ENCODE measurements around the gene PPP3CA. TPM values are rescaled to one million over a fixed set of nuclear protein-coding genes. Genes with fewer than 3 reads are reported as not detected.

PPP3CA gene
- total RNA-seq, 1 donor from 2014 or later: 48.0 TPM

DNA sequence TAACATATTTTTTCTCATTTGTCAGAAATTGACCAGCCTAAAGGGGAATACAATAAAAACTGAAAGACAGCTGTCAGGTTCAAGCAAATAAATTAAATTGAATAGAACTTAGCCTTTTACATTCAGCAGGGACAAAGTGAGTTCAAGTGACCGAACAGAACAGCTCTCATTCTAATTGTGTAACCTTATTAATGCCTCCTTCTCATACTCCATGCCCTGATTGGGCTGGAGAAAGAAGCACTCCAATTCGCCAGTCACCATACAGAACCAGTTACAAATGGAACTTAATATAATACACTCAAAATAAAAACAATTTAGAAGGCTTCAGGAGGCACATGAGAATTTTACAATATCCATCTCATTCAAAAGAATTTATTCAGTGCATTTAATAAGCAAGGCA lies 8.0 kb downstream of the PPP3CA start:
- no peak for DNase-seq
- TF ChIP-seq, protein P1, sequence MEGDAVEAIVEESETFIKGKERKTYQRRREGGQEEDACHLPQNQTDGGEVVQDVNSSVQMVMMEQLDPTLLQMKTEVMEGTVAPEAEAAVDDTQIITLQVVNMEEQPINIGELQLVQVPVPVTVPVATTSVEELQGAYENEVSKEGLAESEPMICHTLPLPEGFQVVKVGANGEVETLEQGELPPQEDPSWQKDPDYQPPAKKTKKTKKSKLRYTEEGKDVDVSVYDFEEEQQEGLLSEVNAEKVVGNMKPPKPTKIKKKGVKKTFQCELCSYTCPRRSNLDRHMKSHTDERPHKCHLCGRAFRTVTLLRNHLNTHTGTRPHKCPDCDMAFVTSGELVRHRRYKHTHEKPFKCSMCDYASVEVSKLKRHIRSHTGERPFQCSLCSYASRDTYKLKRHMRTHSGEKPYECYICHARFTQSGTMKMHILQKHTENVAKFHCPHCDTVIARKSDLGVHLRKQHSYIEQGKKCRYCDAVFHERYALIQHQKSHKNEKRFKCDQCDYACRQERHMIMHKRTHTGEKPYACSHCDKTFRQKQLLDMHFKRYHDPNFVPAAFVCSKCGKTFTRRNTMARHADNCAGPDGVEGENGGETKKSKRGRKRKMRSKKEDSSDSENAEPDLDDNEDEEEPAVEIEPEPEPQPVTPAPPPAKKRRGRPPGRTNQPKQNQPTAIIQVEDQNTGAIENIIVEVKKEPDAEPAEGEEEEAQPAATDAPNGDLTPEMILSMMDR (IDR thresholded peaks at IDR 0.05): no peak
- Histone ChIP-seq H3K36me3 (no peaks in the 10 kb centered on the region), H3K27ac (no peak overlapping the region), H3K27me3 (no peaks in the 10 kb centered on the region), H3K4me3 (no peak overlapping the region), H3K9me3 (no peaks in the 10 kb centered on the region), H3K4me1 (no peaks in the 10 kb centered on the region)
- intact Hi-C loops (cut with DNase I): no loop called here
- ATAC-seq: peak; percentile 53

DNA sequence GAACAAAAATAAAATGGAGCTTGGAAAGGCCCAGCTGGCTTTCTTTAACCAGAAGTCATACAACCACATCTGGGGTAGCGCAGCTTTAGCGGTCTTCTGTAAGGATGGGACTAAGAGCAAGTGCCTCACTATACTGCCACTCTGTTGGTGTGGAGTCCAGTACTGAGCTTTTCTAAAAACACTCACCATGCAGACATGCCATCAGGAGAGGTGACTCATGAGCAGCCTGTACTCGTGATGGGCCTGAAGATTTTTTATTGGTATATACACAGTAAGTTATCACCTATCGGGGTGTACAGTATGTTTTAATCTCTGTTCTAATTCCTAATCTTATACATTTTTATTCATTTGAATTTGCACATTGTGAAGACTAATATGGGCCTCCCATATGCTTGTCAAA lies 9.6 kb downstream of the PPP3CA start:
- Histone ChIP-seq H3K27me3 (no peaks in the 10 kb centered on the region), H3K4me3 (no peak overlapping the region), H3K27ac (no peak overlapping the region), H3K9me3 (no peaks in the 10 kb centered on the region), H3K4me1 (no peaks in the 10 kb centered on the region), H3K36me3 (no peaks in the 10 kb centered on the region)
- DNase-seq (no peak), ATAC-seq (peak; percentile 25)
- TF ChIP-seq, protein P1 (IDR thresholded peaks at IDR 0.05): no peak
- intact Hi-C loops (cut with DNase I): no loop called here

DNA sequence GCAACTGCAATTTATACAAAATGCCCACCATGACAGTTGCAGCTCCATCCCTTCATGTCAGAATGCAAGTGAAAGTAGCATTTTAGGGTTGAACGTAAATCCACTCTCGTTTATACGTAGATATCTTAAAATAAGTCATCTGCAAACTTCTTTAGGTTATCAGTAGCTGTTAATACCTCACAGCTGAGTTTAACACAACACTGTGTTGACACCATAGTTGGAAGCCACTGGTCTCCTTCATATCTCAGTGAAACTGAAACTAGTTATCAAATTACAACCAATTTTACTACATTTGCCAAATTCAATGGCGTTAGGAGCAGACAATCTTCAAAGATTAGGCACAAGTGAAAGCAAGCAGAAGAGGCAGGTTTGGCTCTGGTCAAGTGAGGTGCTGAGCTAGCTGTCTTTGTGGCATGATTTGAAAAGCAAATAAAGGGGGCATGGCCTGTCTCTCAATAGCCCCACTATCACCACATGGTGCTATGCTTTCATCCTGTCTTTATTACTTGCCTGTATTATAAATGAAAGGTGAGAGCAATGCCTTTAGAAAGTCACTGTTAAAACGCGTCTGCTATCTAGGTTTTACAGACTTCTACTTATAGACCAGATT lies 12.3 kb downstream of the PPP3CA start:
- intact Hi-C loops (cut with DNase I): no loop called here
- ATAC-seq (no peak), DNase-seq (no peak)
- Histone ChIP-seq H3K4me1 (no peaks in the 10 kb centered on the region), H3K36me3 (no peaks in the 10 kb centered on the region), H3K27me3 (no peaks in the 10 kb centered on the region), H3K4me3 (no peak overlapping the region), H3K27ac (no peak overlapping the region), H3K9me3 (no peaks in the 10 kb centered on the region)
- TF ChIP-seq, protein P1 (IDR thresholded peaks at IDR 0.05): no peak

DNA sequence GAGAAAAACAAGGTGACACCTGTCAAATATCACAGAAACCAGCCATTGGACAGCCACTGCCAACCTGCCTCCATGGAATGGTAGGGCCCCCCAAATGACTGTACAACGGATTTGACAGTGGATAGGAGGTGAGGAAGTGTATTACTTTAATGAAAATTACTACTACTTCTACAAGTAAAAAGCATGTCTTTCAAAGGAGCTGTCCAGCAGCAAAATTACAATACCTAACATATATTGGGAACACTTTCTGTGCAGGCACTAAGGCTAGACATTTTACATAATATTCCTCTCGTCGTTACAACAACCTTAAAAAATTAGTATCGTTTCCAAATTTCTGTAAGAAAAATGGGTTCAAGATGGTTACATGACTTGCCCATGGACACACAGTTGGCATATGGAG lies 14.9 kb downstream of the PPP3CA start:
- TF ChIP-seq, protein P1 (IDR thresholded peaks at IDR 0.05): no peak
- intact Hi-C loops (cut with DNase I): no loop called here
- H3K4me3 ChIP-seq: no peak overlapping the region
- no peaks in the 10 kb centered on the region for H3K9me3 ChIP-seq
- H3K27ac ChIP-seq: no peak overlapping the region
- H3K4me1 ChIP-seq: no peaks in the 10 kb centered on the region
- DNase-seq (no peak), ATAC-seq (no peak)
- H3K27me3 ChIP-seq: no peaks in the 10 kb centered on the region
- no peaks in the 10 kb centered on the region for H3K36me3 ChIP-seq

DNA sequence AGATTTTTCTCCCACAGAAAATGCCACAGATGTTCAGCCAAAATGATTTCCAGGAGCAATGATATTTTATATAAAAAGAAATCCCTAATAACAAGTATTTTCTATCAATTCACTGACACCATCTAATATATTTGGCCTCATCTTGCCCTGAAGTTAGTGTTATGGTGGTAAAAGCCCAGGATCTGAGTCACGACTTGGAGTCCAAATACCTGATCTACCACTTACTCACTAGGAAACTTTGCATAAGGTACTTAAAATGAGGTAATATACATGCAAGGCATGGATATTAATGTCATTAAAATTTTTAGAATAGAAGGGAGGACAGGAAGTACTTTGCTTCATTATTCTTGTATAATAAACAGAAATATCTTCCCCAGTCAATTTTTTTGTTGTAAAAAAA lies 16.3 kb downstream of the PPP3CA start:
- TF ChIP-seq, protein P1 (IDR thresholded peaks at IDR 0.05): no peak
- ATAC-seq (no peak), DNase-seq (no peak)
- Histone ChIP-seq H3K4me1 (no peaks in the 10 kb centered on the region), H3K9me3 (no peaks in the 10 kb centered on the region), H3K27me3 (no peaks in the 10 kb centered on the region), H3K4me3 (no peak overlapping the region), H3K36me3 (no peaks in the 10 kb centered on the region), H3K27ac (no peak overlapping the region)
- intact Hi-C loops (cut with DNase I): no loop called here

DNA sequence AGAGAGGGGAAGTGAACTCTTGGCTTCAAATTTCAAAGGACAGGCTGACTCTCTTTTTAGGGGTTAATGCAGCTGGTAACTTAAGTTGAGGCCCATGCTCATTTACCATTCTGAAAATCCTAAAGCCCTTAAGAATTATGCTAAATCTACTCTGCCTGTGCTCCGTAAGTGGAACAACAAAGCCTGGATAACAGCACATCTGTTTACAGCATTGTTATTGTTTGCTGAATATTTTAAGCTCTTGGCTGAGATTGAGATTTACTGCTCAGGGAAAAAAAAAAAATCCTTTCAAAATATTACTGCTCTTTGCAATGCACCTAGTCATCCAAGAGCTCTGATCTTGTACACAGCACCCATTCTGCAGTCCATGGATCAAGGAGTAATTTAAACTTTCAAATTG lies 17.7 kb downstream of the PPP3CA start:
- Histone ChIP-seq H3K27ac (no peak overlapping the region), H3K27me3 (no peaks in the 10 kb centered on the region), H3K9me3 (no peaks in the 10 kb centered on the region), H3K36me3 (no peaks in the 10 kb centered on the region), H3K4me3 (no peak overlapping the region), H3K4me1 (no peaks in the 10 kb centered on the region)
- TF ChIP-seq, protein P1 (IDR thresholded peaks at IDR 0.05): no peak
- no peak for DNase-seq
- ATAC-seq: no peak
- intact Hi-C loops (cut with DNase I): no loop called here
